ENCODE data around the gene SETBP1. TPM values are rescaled to one million over a fixed set of nuclear protein-coding genes. Genes with fewer than 3 reads are reported as not detected.

SETBP1 gene
- total RNA-seq, 1 experiment from 2014 or later = 0.05 TPM

GRCh38 chr18:44937960-44938719 lies 257.5 kb downstream of the SETBP1 start:
- H3K4me3 ChIP-seq (replicated peaks in 1 of 2; ENCODE audit: low read depth in 1 of 2, low read length in 2 of 2) = no peak overlapping the region
- CTCF ChIA-PET = interaction anchor here (0.6 kb wide), 1 partner anchor 447 kb away, joined by 3 read pairs; no protein-coding TSS in a partner anchor
- H3K79me2 ChIP-seq (ENCODE audit: insufficient read depth, low read length) = no peaks in the 10 kb centered on the region
- H3K9ac ChIP-seq (ENCODE audit: low read length) = no peak overlapping the region
- POLR2A ChIA-PET = no interaction called here
- no TSS peak for BruUV-seq (replicated peaks)
- H3K4me2 ChIP-seq (ENCODE audit: low read length) = no peak overlapping the region
- RAD21 ChIA-PET (ENCODE audit: low non-redundant PET in 1 of 2, low total read pairs in 2 of 2, uncharacterized antibody in 2 of 2, unreplicated experiment in 2 of 2) = no interaction called here
- no peaks in the 10 kb centered on the region for H3K36me3 ChIP-seq (ENCODE audit: control insufficient read depth in 1 of 2, insufficient read depth in 2 of 2, low read length in 2 of 2)
- TF ChIP-seq FOSL1 (IDR thresholded peaks at IDR 0.05; ENCODE audit: low read depth) (no peak), TCF7L2 (IDR thresholded peaks at IDR 0.05; ENCODE audit: borderline replicate concordance, extremely low read depth, insufficient read depth, insufficient read length) (no peak), ZFX (IDR thresholded peaks at IDR 0.05) (no peak), SRF (IDR thresholded peaks at IDR 0.05; ENCODE audit: low read depth) (no peak), RAD21 (IDR thresholded peaks at IDR 0.05; ENCODE audit: low read depth) (no peak), CTCF (IDR thresholded peaks at IDR 0.05 in 2 of 3, conservative IDR thresholded peaks at IDR 0.05 in 1 of 3; ENCODE audit: borderline replicate concordance in 1 of 3, insufficient read depth in 1 of 3, low read depth in 2 of 3, low read length in 2 of 3) (no peak), ELF1 (IDR thresholded peaks at IDR 0.05; ENCODE audit: borderline replicate concordance, low read depth) (no peak), SIN3A (IDR thresholded peaks at IDR 0.05; ENCODE audit: low read depth) (no peak), POLR2A (IDR thresholded peaks at IDR 0.05; ENCODE audit: borderline replicate concordance, extremely low read depth, insufficient read depth, insufficient read length) (no peak), SP1 (IDR thresholded peaks at IDR 0.05; ENCODE audit: low read depth) (no peak), CEBPB (IDR thresholded peaks at IDR 0.05; ENCODE audit: low read depth) (no peak), EGR1 (IDR thresholded peaks at IDR 0.05; ENCODE audit: low read depth) (no peak), ZNF274 (IDR thresholded peaks at IDR 0.05; ENCODE audit: low read depth, low read length) (no peak), ZBTB33 (IDR thresholded peaks at IDR 0.05; ENCODE audit: extremely low read depth, insufficient replicate concordance, low read length) (no peak)
- TF ChIP-seq, protein P1, sequence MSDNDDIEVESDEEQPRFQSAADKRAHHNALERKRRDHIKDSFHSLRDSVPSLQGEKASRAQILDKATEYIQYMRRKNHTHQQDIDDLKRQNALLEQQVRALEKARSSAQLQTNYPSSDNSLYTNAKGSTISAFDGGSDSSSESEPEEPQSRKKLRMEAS (IDR thresholded peaks at IDR 0.05) = no peak
- H3K27ac ChIP-seq (ENCODE audit: low read depth, low read length) = no peak overlapping the region
- DNase-seq (ENCODE audit: low read depth, low spot score) (no peak), ATAC-seq (no peak)
- H4K20me1 ChIP-seq (ENCODE audit: insufficient read depth) = no peaks in the 10 kb centered on the region
- H3K4me1 ChIP-seq (ENCODE audit: control insufficient read depth in 1 of 2, insufficient read depth in 2 of 2, low read length in 2 of 2) = no peaks in the 10 kb centered on the region
- H3K9me2 ChIP-seq (ENCODE audit: insufficient read depth) = no peaks in the 10 kb centered on the region
- peaks cover 0 to 13% of the 10 kb centered on the region in 2 experiments; a peak in 2 of 4 replicates for H3K9me3 ChIP-seq (ENCODE audit: control insufficient read depth in 1 of 2, insufficient read depth in 1 of 2, low read depth in 1 of 2, low read length in 2 of 2)
- no peaks in the 10 kb centered on the region for H3K27me3 ChIP-seq (ENCODE audit: insufficient read depth, low read length)
- intact Hi-C loops (cut with micrococcal nuclease) = no loop called here
- no peak overlapping the region for H2AFZ ChIP-seq (ENCODE audit: low read depth, low read length, poor library complexity, severe bottlenecking)
